Neutrophil (primary cell): ENCODE measurements around the gene ANO2.

Experiments
- H3K27ac ChIP-seq: fragments of 200-600 bp; sonication (generic); 2 replicates; pipeline ENCODE4 v1.5.1; 2016; ENCODE audit warnings: mild to moderate bottlenecking, moderate library complexity
- H3K27me3 ChIP-seq: fragments of 200-600 bp; sonication (generic); 2 replicates; pipeline ENCODE4 v1.6.0; 2016; ENCODE audit warnings: mild to moderate bottlenecking
- H3K36me3 ChIP-seq: fragments of 200-600 bp; sonication (generic); 2 replicates; pipeline ENCODE4 v1.5.1; 2017
- H3K4me1 ChIP-seq, 2 experiments: fragments of 200-600 bp in 1 of 2; sonication (generic) in 1 of 2; 1 replicate in 1 of 2; 2 replicates in 1 of 2; pipeline versions ENCODE4 v1.5.1 to v1.6.1; 2013 to 2016; ENCODE audit warnings: low read depth in 1 of 2, low read length in 1 of 2, mild to moderate bottlenecking in 1 of 2, moderate library complexity in 1 of 2; ENCODE audit not compliant: control insufficient read depth in 1 of 2, insufficient read depth in 1 of 2
- H3K4me3 ChIP-seq, 2 experiments: fragments of 200-600 bp in 1 of 2; sonication (generic) in 1 of 2; 1 replicate in 1 of 2; 2 replicates in 1 of 2; pipeline ENCODE4 v1.5.1; 2013 to 2016; ENCODE audit warnings: low read depth in 1 of 2, low read length in 1 of 2, mild to moderate bottlenecking in 1 of 2, moderate library complexity in 1 of 2
- H3K9me3 ChIP-seq: fragments of 200-600 bp; sonication (generic); 2 replicates; pipeline ENCODE4 v1.5.1; 2016
- TF ChIP-seq, protein P1 (sequence below): fragments of 200-600 bp; sonication (generic); IDR thresholded peaks from 2 replicates; pipeline ENCODE4 v1.5.1; 2016; ENCODE audit warnings: antibody characterized with exemption

Gene ANO2

DNA sequence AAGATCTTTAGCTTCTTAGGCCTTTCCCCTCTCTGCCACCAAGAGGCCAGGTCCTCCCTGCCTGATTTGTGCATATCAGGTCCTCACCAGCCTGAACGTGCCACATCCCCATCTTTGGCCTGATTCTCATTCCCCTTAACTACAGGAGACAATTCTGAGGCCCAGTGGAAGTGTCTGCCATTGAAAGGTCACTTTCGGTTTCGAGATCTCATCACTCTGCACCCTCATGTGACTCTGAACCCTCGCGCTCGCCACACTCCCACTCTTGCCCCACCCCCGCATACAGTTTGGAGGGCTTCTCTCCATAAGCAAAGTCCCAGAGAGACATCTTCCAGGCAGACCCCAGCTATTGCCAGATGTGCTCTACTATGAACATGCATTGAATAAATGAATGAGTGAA lies 324.2 kb downstream of the ANO2 start:
- no peak overlapping the region for H3K4me3 ChIP-seq
- TF ChIP-seq, protein P1, sequence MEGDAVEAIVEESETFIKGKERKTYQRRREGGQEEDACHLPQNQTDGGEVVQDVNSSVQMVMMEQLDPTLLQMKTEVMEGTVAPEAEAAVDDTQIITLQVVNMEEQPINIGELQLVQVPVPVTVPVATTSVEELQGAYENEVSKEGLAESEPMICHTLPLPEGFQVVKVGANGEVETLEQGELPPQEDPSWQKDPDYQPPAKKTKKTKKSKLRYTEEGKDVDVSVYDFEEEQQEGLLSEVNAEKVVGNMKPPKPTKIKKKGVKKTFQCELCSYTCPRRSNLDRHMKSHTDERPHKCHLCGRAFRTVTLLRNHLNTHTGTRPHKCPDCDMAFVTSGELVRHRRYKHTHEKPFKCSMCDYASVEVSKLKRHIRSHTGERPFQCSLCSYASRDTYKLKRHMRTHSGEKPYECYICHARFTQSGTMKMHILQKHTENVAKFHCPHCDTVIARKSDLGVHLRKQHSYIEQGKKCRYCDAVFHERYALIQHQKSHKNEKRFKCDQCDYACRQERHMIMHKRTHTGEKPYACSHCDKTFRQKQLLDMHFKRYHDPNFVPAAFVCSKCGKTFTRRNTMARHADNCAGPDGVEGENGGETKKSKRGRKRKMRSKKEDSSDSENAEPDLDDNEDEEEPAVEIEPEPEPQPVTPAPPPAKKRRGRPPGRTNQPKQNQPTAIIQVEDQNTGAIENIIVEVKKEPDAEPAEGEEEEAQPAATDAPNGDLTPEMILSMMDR = no peak
- no peaks in the 10 kb centered on the region for H3K36me3 ChIP-seq
- no peak overlapping the region for H3K27ac ChIP-seq
- H3K27me3 ChIP-seq = peaks cover 16% of the 10 kb centered on the region
- no peaks in the 10 kb centered on the region for H3K4me1 ChIP-seq
- H3K9me3 ChIP-seq = no peaks in the 10 kb centered on the region

DNA sequence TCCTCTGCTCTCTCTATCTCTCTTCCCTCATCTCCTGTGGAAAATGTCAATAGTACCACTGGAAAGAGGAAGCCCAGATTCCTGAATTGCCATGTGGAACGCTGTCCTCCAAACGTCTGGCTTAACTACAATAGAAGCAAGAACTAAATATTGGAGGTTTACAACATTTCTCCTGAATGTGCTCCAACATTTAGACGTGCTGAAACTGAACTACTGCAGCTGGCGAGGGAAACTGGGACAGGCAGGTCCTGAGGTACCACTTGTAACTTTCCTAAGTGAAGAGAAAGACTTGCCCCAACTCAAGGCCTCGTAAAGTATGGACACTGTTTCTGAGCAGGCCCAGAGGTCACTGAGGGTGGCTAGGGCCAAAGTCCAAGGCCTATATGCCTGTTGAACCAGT lies 325.4 kb downstream of the ANO2 start:
- Histone ChIP-seq H3K27ac (no peak overlapping the region), H3K36me3 (no peaks in the 10 kb centered on the region), H3K9me3 (no peaks in the 10 kb centered on the region), H3K4me3 (no peak overlapping the region), H3K4me1 (no peaks in the 10 kb centered on the region), H3K27me3 (peaks cover 11% of the 10 kb centered on the region)
- TF ChIP-seq, protein P1 = no peak

DNA sequence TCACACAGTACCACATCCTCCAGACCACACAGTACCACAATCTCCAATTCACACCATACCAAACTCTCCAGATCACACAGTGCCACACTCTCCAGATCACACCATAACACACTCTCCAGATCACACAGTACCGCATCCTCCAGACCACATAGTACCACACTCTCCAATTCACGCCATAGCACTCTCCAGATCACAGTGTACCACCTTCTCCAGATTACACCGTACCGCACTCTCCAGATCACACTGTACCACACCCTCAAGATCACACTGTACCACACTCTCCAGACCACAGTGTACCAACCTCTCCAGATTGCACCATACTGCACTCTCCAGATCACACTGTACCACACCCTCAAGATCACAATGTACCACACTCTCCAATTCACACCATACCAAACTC lies 328.2 kb downstream of the ANO2 start:
- TF ChIP-seq, protein P1 = no peak
- H3K36me3 ChIP-seq = no peaks in the 10 kb centered on the region
- peaks cover 6% of the 10 kb centered on the region for H3K27me3 ChIP-seq
- no peak overlapping the region for H3K4me3 ChIP-seq
- H3K9me3 ChIP-seq = no peaks in the 10 kb centered on the region
- H3K27ac ChIP-seq = no peak overlapping the region
- no peaks in the 10 kb centered on the region for H3K4me1 ChIP-seq

DNA sequence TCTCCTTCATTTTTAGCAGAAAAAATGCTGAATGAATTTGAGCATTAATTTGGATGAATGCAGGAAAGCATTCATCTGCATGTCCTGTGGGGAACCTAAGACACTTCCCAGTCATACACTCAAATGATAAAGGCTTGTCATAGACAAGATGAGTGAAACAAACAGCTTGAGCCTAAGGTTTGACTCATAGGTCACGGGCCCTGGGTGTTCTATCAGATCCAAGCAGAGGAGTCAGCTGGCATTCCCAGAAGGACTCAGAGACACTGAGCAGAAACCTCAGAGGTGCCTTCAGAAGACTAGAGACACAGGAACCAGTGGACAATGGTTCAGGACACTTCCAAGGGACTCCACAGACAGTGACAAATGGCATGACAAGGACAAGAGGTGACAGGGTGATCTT lies 329.3 kb downstream of the ANO2 start:
- Histone ChIP-seq H3K9me3 (no peaks in the 10 kb centered on the region), H3K36me3 (no peaks in the 10 kb centered on the region), H3K27me3 (peaks cover 2% of the 10 kb centered on the region), H3K4me3 (no peak overlapping the region), H3K4me1 (no peaks in the 10 kb centered on the region), H3K27ac (no peak overlapping the region)
- TF ChIP-seq, protein P1 = no peak

DNA sequence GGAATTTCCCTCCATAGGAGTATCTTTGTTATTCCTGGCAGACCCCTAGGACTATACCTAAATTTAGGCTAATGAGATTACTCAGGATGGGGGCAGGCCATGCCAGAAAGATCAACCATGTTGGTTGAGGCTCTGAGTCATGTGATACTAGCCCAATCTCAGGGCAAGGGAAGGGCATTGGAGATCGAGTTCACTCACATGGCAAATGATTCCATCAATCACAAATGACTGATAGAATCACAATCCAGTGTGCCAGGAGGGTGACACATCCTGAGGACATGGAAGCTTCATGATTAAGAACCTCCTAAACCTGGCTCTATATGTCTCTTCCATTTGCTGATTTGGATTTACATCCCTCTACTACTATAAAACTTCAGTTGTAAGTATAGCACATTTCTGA lies 330.8 kb downstream of the ANO2 start:
- H3K9me3 ChIP-seq = no peaks in the 10 kb centered on the region
- no peaks in the 10 kb centered on the region for H3K36me3 ChIP-seq
- H3K4me3 ChIP-seq = no peak overlapping the region
- TF ChIP-seq, protein P1 = no peak
- no peak overlapping the region for H3K27ac ChIP-seq
- H3K4me1 ChIP-seq = no peaks in the 10 kb centered on the region
- H3K27me3 ChIP-seq = no peaks in the 10 kb centered on the region
